Body of pancreas (tissue), 4 donors: ENCODE results near the gene HIC1.

Experiments used
- POLR2A ChIP-seq, 3 donors: fragments of 450-650 bp; IDR thresholded peaks; one replicate each; pipeline ENCODE4 v1.6.1; 2016; ENCODE audit warnings: antibody characterized with exemption in 3 of 3, mild to moderate bottlenecking in 2 of 3
- TF ChIP-seq, protein P1 (sequence below), 7 experiments: fragments of 450-650 bp in 4 of 7; fragments of 200-600 bp in 3 of 7; sonication (generic) in 3 of 7; IDR thresholded peaks; one replicate each; pipeline ENCODE4 v1.5.1; 2016 to 2019; ENCODE audit warnings: antibody characterized with exemption in 7 of 7

DNA sequence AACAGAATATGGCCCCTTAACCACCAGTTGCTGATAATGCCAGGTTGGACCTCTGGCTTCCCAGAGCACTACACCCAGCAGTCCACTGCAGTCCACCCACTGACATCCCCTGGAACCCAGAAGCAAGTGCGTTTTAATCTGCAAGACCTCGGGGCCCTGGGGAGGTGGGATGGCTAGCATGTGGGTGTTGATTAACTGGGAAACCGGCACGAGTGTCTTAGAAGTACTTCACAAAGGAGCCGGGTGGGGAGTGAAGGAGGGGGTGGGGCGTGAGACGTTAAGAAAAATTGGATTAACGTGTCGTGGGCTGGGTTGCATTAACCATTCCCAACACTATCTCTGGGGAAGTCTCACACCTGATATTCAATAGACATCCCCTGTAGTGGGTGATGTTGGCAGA is 6.1 kb upstream of the HIC1 start:
- TF ChIP-seq, protein P1, sequence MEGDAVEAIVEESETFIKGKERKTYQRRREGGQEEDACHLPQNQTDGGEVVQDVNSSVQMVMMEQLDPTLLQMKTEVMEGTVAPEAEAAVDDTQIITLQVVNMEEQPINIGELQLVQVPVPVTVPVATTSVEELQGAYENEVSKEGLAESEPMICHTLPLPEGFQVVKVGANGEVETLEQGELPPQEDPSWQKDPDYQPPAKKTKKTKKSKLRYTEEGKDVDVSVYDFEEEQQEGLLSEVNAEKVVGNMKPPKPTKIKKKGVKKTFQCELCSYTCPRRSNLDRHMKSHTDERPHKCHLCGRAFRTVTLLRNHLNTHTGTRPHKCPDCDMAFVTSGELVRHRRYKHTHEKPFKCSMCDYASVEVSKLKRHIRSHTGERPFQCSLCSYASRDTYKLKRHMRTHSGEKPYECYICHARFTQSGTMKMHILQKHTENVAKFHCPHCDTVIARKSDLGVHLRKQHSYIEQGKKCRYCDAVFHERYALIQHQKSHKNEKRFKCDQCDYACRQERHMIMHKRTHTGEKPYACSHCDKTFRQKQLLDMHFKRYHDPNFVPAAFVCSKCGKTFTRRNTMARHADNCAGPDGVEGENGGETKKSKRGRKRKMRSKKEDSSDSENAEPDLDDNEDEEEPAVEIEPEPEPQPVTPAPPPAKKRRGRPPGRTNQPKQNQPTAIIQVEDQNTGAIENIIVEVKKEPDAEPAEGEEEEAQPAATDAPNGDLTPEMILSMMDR (IDR thresholded peaks at IDR 0.05): no peak
- no peak for TF ChIP-seq POLR2A (IDR thresholded peaks at IDR 0.05)
